Effector memory CD8-positive, alpha-beta T cell (primary cell): ENCODE results near the gene PTTG2.
"Not testable (repeated sequence)": the region's sequence is repeated elsewhere in the genome, so short reads cannot be mapped to it uniquely, and the experiment has no call there.

Experiments
- ATAC-seq: fragments of 150-1000 bp; cut with Tn5 transposase; replicated peaks from 2 replicates; pipeline ENCODE4 v1.10.0; 2021; ENCODE audit warnings: mild to moderate bottlenecking, moderate library complexity
- DNase-seq, 3 experiments: peaks; one replicate each; pipeline ENCODE4 v3.0.0; 2021
- H3K27ac Mint-ChIP-seq, 2 donors: one replicate each; pipeline ENCODE4 v1.8.0; 2022; ENCODE audit warnings: mild to moderate bottlenecking in 2 of 2, mixed read lengths in 2 of 2, moderate library complexity in 2 of 2
- H3K27me3 Mint-ChIP-seq, 2 donors: one replicate each; pipeline ENCODE4 v1.8.0; 2022; ENCODE audit warnings: mixed read lengths in 2 of 2
- H3K36me3 Mint-ChIP-seq: one replicate; pipeline ENCODE4 v1.8.0; 2022; ENCODE audit warnings: mild to moderate bottlenecking, moderate library complexity, mixed read lengths; ENCODE audit not compliant: insufficient read depth
- H3K4me1 Mint-ChIP-seq, 2 donors: one replicate each; pipeline ENCODE4 v1.8.0; 2022; ENCODE audit warnings: low read depth in 2 of 2, mixed read lengths in 2 of 2
- H3K4me3 Mint-ChIP-seq, 2 donors: one replicate each; pipeline ENCODE4 v1.8.0; 2022; ENCODE audit warnings: mild to moderate bottlenecking in 2 of 2, mixed read lengths in 2 of 2, moderate library complexity in 2 of 2
- H3K9me3 Mint-ChIP-seq, 2 donors: one replicate each; pipeline ENCODE4 v1.8.0; 2022; ENCODE audit warnings: mixed read lengths in 2 of 2

The PTTG2 gene

DNA sequence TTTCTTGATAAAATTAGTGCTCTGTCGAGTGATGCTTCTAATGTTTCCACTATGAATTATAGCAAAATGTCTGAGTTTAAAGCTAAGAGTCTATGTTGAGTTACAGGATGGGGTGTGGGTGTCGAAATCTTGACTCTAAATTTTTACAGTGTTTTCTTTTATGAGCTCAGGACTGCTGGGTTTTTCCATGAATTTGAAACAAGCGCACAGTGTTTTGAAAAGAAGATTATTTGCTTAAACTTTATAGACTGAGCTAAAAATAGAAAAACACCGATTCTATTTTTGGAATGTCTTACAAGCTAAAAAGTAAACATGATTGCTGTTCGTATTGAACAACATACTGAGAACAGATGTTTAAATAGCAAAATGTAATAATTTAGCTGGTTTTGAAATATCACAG lies 7.5 kb downstream of the PTTG2 start:
- no peak overlapping the region for H3K4me3 Mint-ChIP-seq

GRCh38 chr4:37968747-37969146 lies 8.5 kb downstream of the PTTG2 start:
- DNase-seq (no peak), ATAC-seq (no peak)
- no peaks in the 10 kb centered on the region for H3K9me3 Mint-ChIP-seq
- peaks cover 3% of the 10 kb centered on the region for H3K36me3 Mint-ChIP-seq
- H3K4me1 Mint-ChIP-seq = peaks cover 12 to 18% of the 10 kb centered on the region in 2 donors
- H3K27me3 Mint-ChIP-seq = no peaks in the 10 kb centered on the region
- H3K27ac Mint-ChIP-seq = no peak overlapping the region
- H3K4me3 Mint-ChIP-seq = no peak overlapping the region

More for the DNA sequence above, 7.5 kb downstream of the PTTG2 start:
- no peaks in the 10 kb centered on the region for H3K9me3 Mint-ChIP-seq
- ATAC-seq (no peak), DNase-seq (no peak)
- no peak overlapping the region for H3K27ac Mint-ChIP-seq
- H3K36me3 Mint-ChIP-seq = peaks cover 3% of the 10 kb centered on the region
- H3K27me3 Mint-ChIP-seq = no peaks in the 10 kb centered on the region
- peaks cover 12 to 19% of the 10 kb centered on the region in 2 donors for H3K4me1 Mint-ChIP-seq

DNA sequence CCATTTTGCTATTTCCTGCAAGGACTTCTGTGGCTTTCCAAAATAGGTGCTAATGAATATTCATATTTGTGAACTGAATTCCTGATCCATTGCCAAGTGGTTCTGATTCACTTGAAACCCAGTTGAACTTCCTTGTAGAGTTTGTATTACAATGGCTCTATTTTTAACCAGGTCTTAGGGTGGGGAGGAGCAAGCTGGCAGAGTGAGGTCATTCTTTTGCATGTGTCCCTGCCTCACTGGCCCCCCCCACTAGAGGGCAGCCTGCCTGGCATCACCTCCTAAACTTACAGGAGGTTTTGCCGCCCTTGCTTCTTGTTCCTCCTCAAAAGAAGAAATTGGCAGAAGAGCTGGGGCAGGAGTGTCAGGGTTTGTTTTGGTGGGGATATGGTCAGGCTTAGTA lies 10.5 kb downstream of the PTTG2 start:
- Mint-ChIP-seq H3K27me3 (no peaks in the 10 kb centered on the region), H3K4me3 (no peak overlapping the region), H3K27ac (peak overlapping the region in 1 of 2 donors; percentile 33), H3K4me1 (peaks cover 6 to 10% of the 10 kb centered on the region in 2 donors), H3K9me3 (no peaks in the 10 kb centered on the region), H3K36me3 (peaks cover 6% of the 10 kb centered on the region)
- DNase-seq (peak; percentile 50 to 60 (median 59)), ATAC-seq (peak; percentile 99)

DNA sequence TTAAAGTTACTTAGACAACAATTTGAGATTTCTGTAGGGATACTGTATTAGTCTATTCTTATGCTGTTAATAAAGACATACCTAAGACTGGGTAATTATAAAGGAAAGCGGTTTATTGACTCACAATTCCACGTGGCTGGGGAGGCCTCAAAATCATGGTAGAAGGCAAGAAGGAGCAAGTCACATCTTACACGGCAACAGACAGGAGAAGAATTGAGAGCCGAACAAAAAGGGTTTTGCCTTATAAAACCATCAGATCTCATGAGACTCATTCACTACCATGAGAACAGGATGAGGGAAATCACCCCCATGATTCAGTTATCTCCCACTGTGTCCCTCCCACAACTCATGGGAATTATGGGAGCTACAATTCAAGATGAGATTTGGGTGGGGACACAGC lies 11.0 kb downstream of the PTTG2 start:
- peaks cover 6 to 10% of the 10 kb centered on the region in 2 donors for H3K4me1 Mint-ChIP-seq
- ATAC-seq = no peak
- no peak for DNase-seq
- no peak overlapping the region for H3K4me3 Mint-ChIP-seq
- H3K27me3 Mint-ChIP-seq = no peaks in the 10 kb centered on the region
- peak overlapping the region in 1 of 2 donors; percentile 33 for H3K27ac Mint-ChIP-seq
- H3K9me3 Mint-ChIP-seq = no peaks in the 10 kb centered on the region
- H3K36me3 Mint-ChIP-seq = peaks cover 6% of the 10 kb centered on the region

GRCh38 chr4:37973441-37973840 lies 13.2 kb downstream of the PTTG2 start:
- H3K27ac Mint-ChIP-seq = no peak overlapping the region
- DNase-seq = no peak
- no peak overlapping the region for H3K4me3 Mint-ChIP-seq
- no peak for ATAC-seq
- H3K9me3 Mint-ChIP-seq = no peaks in the 10 kb centered on the region
- no peaks in the 10 kb centered on the region for H3K27me3 Mint-ChIP-seq
- H3K36me3 Mint-ChIP-seq = peaks cover 6% of the 10 kb centered on the region
- peaks cover 10 to 17% of the 10 kb centered on the region in 2 donors for H3K4me1 Mint-ChIP-seq

GRCh38 chr4:37975321-37975822 lies 15.2 kb downstream of the PTTG2 start:
- not testable (repeated sequence) for H3K4me3 Mint-ChIP-seq, H3K27me3 Mint-ChIP-seq, ATAC-seq, H3K9me3 Mint-ChIP-seq, H3K36me3 Mint-ChIP-seq, H3K27ac Mint-ChIP-seq, DNase-seq
- peaks cover 9 to 17% of the 10 kb centered on the region in 2 donors for H3K4me1 Mint-ChIP-seq

DNA sequence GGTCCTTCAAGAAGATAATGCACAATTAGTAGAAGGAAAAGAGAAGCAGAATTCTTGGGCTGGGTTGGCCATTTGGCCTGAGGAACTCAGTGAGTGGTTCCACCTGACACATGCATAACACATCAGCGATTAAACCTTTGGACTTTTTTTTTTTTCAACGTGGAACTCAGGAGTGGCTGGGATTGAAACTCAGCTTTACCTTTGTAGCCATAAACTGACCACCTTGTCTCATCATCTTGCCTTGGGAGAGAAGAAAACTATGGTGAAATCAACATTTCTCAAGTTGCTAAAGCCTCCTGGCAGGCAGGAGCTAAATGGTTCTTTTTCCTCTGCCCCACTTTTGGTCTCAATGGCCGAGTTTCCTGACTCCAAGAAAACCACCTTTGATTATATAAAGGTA lies 16.3 kb downstream of the PTTG2 start:
- ATAC-seq (no peak), DNase-seq (no peak)
- Mint-ChIP-seq H3K27ac (peak overlapping the region; percentile 17 to 38), H3K36me3 (peaks cover 5% of the 10 kb centered on the region), H3K9me3 (no peaks in the 10 kb centered on the region), H3K4me3 (peak overlapping the region; percentile 83 to 87), H3K4me1 (peaks cover 7 to 18% of the 10 kb centered on the region in 2 donors), H3K27me3 (no peaks in the 10 kb centered on the region)

GRCh38 chr4:37976991-37977470 lies 16.8 kb downstream of the PTTG2 start:
- no peaks in the 10 kb centered on the region for H3K27me3 Mint-ChIP-seq
- H3K27ac Mint-ChIP-seq = peak overlapping the region; percentile 17 to 38
- peaks cover 11 to 23% of the 10 kb centered on the region in 2 donors for H3K4me1 Mint-ChIP-seq
- peaks cover 5% of the 10 kb centered on the region for H3K36me3 Mint-ChIP-seq
- H3K9me3 Mint-ChIP-seq = no peaks in the 10 kb centered on the region
- ATAC-seq (peak; percentile 83), DNase-seq (peak; percentile 71 to 77 (median 72))
- H3K4me3 Mint-ChIP-seq = peak overlapping the region; percentile 83 to 87

GRCh38 chr4:37977471-37978247 lies 17.5 kb downstream of the PTTG2 start:
- peak; percentile 84 for ATAC-seq
- Mint-ChIP-seq H3K27me3 (no peaks in the 10 kb centered on the region), H3K9me3 (no peaks in the 10 kb centered on the region), H3K4me3 (peak overlapping the region; percentile 83 to 87), H3K36me3 (peaks cover 5% of the 10 kb centered on the region), H3K27ac (peak overlapping the region; percentile 74 to 81), H3K4me1 (peaks cover 16 to 29% of the 10 kb centered on the region in 2 donors)
- peak; percentile 67 to 69 (median 69) for DNase-seq

DNA sequence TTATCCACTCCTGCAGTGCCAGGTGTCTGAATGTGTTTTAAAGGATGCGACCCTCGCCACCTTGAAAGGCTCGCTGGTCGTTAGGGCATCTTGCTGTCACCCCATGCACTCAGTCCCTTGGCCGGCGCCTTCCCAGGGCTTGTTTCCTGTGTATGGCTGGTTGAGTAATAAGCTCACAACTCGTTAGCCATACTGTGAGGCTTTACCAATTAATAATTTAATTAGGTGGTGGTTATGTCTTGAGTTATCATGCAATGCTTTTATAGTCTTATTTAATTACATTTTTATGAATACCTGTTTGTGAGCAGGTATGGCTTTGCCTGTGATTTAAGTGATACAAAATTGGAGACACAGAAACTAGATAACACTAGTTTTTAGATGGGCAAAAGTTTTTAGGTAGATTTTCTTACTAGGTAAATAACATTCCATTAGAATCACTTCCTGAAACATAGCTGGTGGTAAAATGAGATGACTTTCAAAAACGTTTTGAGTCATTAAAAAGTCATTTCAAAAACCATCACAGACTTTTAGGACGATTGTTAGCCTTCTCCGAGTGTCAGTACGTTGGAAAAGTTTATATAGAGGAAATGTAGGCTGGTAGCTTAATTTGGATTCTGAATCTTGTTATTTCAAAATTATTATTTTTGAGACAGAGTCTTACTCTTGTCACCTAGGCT lies 18.2 kb downstream of the PTTG2 start:
- peaks cover 16 to 31% of the 10 kb centered on the region in 2 donors for H3K4me1 Mint-ChIP-seq
- peaks cover 5% of the 10 kb centered on the region for H3K36me3 Mint-ChIP-seq
- H3K4me3 Mint-ChIP-seq = peak overlapping the region; percentile 83 to 87
- H3K9me3 Mint-ChIP-seq = no peaks in the 10 kb centered on the region
- peak overlapping the region; percentile 74 to 81 for H3K27ac Mint-ChIP-seq
- ATAC-seq (no peak), DNase-seq (peak in 2 of 3 experiments; percentile 4 to 12)
- H3K27me3 Mint-ChIP-seq = no peaks in the 10 kb centered on the region

DNA sequence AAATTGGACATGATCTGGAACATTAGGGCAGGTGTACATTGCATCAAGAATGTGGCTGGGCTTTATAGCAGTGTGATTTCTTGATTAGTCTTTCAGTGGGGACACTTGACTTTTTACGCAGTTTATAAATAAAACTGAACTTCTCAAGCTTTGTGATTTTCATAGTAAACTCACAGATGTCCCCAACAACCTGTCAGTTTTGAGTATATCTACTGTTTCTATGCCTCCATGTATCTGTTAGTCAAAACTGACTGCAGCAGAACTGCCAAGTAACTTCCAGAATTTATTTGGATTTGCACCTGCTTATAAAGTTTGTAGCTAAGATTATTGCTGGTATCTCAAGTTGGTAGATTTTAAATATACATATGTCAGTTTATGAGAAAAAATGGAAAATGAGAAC lies 20.0 kb downstream of the PTTG2 start:
- H3K27me3 Mint-ChIP-seq = no peaks in the 10 kb centered on the region
- H3K27ac Mint-ChIP-seq = no peak overlapping the region
- no peak for DNase-seq
- H3K4me1 Mint-ChIP-seq = peaks cover 16 to 27% of the 10 kb centered on the region in 2 donors
- H3K4me3 Mint-ChIP-seq = no peak overlapping the region
- no peaks in the 10 kb centered on the region for H3K9me3 Mint-ChIP-seq
- no peak for ATAC-seq
- peaks cover 2% of the 10 kb centered on the region for H3K36me3 Mint-ChIP-seq

DNA sequence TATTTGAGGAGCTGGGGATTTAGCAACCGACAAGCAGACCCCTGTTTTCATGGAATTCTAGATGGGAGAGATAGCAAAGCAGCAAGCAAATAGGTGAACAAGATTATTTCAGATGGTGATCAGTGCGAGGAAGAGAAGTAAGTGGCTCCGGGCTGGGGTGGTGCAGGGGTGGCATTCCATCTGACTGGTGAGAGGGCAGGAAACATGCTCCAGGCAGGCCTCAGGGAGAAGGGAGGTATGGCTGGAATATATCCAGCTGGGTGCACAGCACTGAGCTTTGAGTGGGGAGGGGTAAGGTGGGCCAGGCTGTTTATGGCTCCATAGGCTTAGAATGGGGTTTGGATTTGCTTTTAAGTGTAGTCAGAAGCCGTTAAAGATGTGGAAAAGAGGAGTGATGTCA lies 21.2 kb downstream of the PTTG2 start:
- no peaks in the 10 kb centered on the region for H3K9me3 Mint-ChIP-seq
- ATAC-seq (no peak), DNase-seq (no peak)
- H3K4me3 Mint-ChIP-seq = no peak overlapping the region
- no peaks in the 10 kb centered on the region for H3K27me3 Mint-ChIP-seq
- peaks cover 16 to 33% of the 10 kb centered on the region in 2 donors for H3K4me1 Mint-ChIP-seq
- peak overlapping the region in 1 of 2 donors; percentile 30 for H3K27ac Mint-ChIP-seq
- H3K36me3 Mint-ChIP-seq = peaks cover 2% of the 10 kb centered on the region

GRCh38 chr4:37981844-37982720 lies 21.9 kb downstream of the PTTG2 start:
- Mint-ChIP-seq H3K4me3 (no peak overlapping the region), H3K36me3 (peaks cover 2% of the 10 kb centered on the region), H3K27me3 (no peaks in the 10 kb centered on the region), H3K27ac (peak overlapping the region in 1 of 2 donors; percentile 30), H3K4me1 (peaks cover 16 to 33% of the 10 kb centered on the region in 2 donors), H3K9me3 (no peaks in the 10 kb centered on the region)
- ATAC-seq = no peak
- DNase-seq = no peak
